Trophoblast cell (in vitro differentiated cells and primary cell): ENCODE measurements around the gene EVI5L.

Source experiments
- DNase-seq, 2 donors: peaks; one replicate each; pipeline ENCODE4 v3.0.0-alpha.2; 2016
- H2AFZ ChIP-seq: 2 replicates; pipeline ENCODE4 v1.6.1; 2013; ENCODE audit warnings: low read length, moderate library complexity, mild to moderate bottlenecking; ENCODE audit not compliant: insufficient read depth, poor library complexity
- H2AK5ac ChIP-seq: 2 replicates; pipeline ENCODE4 v1.6.1; 2013; ENCODE audit warnings: mild to moderate bottlenecking, low read length
- H2BK120ac ChIP-seq: 2 replicates; pipeline ENCODE4 v1.6.1; 2013; ENCODE audit warnings: low read length, mild to moderate bottlenecking, moderate library complexity; ENCODE audit not compliant: insufficient read depth, poor library complexity
- H2BK12ac ChIP-seq: 2 replicates; pipeline ENCODE4 v1.6.1; 2013; ENCODE audit warnings: mild to moderate bottlenecking, low read length, moderate library complexity
- H2BK5ac ChIP-seq: 2 replicates; pipeline ENCODE4 v1.6.1; 2013; ENCODE audit warnings: low read length, low read depth, moderate library complexity, mild to moderate bottlenecking; ENCODE audit not compliant: poor library complexity
- H3K14ac ChIP-seq: 2 replicates; pipeline ENCODE4 v1.6.1; 2013; ENCODE audit warnings: mild to moderate bottlenecking, low read length
- H3K18ac ChIP-seq: 2 replicates; pipeline ENCODE4 v1.6.1; 2013; ENCODE audit warnings: mild to moderate bottlenecking, low read length
- H3K23ac ChIP-seq: 2 replicates; pipeline ENCODE4 v1.6.1; 2013; ENCODE audit warnings: low read length
- H3K27ac ChIP-seq: 2 replicates; pipeline ENCODE4 v1.5.1; 2013; ENCODE audit warnings: low read depth, mild to moderate bottlenecking, inconsistent platforms, low read length, moderate library complexity
- H3K27me3 ChIP-seq: 2 replicates; pipeline ENCODE4 v1.6.1; 2013; ENCODE audit warnings: inconsistent platforms, mild to moderate bottlenecking, low read length, moderate library complexity; ENCODE audit not compliant: insufficient read depth
- H3K36me3 ChIP-seq, 2 experiments: 1 replicate in 1 of 2; 2 replicates in 1 of 2; pipeline ENCODE4 v1.6.1; 2013; ENCODE audit warnings: low read length in 2 of 2, mild to moderate bottlenecking in 2 of 2, moderate library complexity in 1 of 2; ENCODE audit not compliant: insufficient read depth in 2 of 2, control insufficient read depth in 1 of 2
- H3K4ac ChIP-seq: 2 replicates; pipeline ENCODE4 v1.6.1; 2013; ENCODE audit warnings: low read depth, mild to moderate bottlenecking, low read length, moderate library complexity
- H3K4me1 ChIP-seq, 2 experiments: 1 replicate in 1 of 2; 2 replicates in 1 of 2; pipeline ENCODE4 v1.6.1; 2013; ENCODE audit warnings: low read length in 2 of 2, mild to moderate bottlenecking in 2 of 2, moderate library complexity in 1 of 2; ENCODE audit not compliant: insufficient read depth in 2 of 2, control insufficient read depth in 1 of 2
- H3K4me2 ChIP-seq: 2 replicates; pipeline ENCODE4 v1.6.1; 2013; ENCODE audit warnings: inconsistent platforms, mild to moderate bottlenecking, low read length, moderate library complexity
- H3K4me3 ChIP-seq: 2 replicates; pipeline ENCODE4 v1.5.1; 2013; ENCODE audit warnings: mild to moderate bottlenecking, low read depth, low read length, inconsistent platforms
- H3K79me1 ChIP-seq: one replicate; pipeline ENCODE4 v1.6.1; 2013; ENCODE audit warnings: low read length
- H3K79me2 ChIP-seq: 2 replicates; pipeline ENCODE4 v1.6.1; 2013; ENCODE audit warnings: low read length, mild to moderate bottlenecking; ENCODE audit not compliant: control insufficient read depth, insufficient read depth, poor library complexity
- H3K9ac ChIP-seq: 2 replicates; pipeline ENCODE4 v1.6.1; 2013; ENCODE audit warnings: mild to moderate bottlenecking, low read length
- H3K9me3 ChIP-seq: 2 replicates; pipeline ENCODE4 v1.6.1; 2013; ENCODE audit warnings: low read depth, mild to moderate bottlenecking, control low read depth, inconsistent platforms, low read length; ENCODE audit not compliant: insufficient read depth
- H4K12ac ChIP-seq: 2 replicates; pipeline ENCODE4 v1.6.1; 2013; ENCODE audit warnings: low read depth, mild to moderate bottlenecking, low read length, moderate library complexity
- H4K8ac ChIP-seq: 2 replicates; pipeline ENCODE4 v1.6.1; 2013; ENCODE audit warnings: low read depth, mild to moderate bottlenecking, low read length, moderate library complexity
- H4K91ac ChIP-seq: one replicate; pipeline ENCODE4 v1.6.1; 2013; ENCODE audit warnings: low read depth, mild to moderate bottlenecking, low read length, moderate library complexity
- WGBS: extraction: QIAGEN DNeasy Blood & Tissue Kit; methylation state at CpG from one replicate; pipeline ENCODE4 v1.1.7; 2013; ENCODE audit warnings: missing lambda C conversion rate; ENCODE audit not compliant: insufficient read length, insufficient coverage; ENCODE audit errors: extremely low coverage; 5-methylcytosine and 5-hydroxymethylcytosine counted together

Gene EVI5L

GRCh38 chr19:7840629-7841028 lies 10.6 kb downstream of the EVI5L start:
- Histone ChIP-seq H3K14ac (no peak overlapping the region), H2AK5ac (no peak overlapping the region), H3K4me2 (no peak overlapping the region), H4K12ac (no peak overlapping the region), H3K4me1 (no peaks in the 10 kb centered on the region), H2BK120ac (no peak overlapping the region), H3K36me3 (no peaks in the 10 kb centered on the region), H3K4ac (no peak overlapping the region), H4K91ac (no peak overlapping the region), H2AFZ (no peak overlapping the region), H4K8ac (no peak overlapping the region), H2BK12ac (no peak overlapping the region), H3K79me2 (no peaks in the 10 kb centered on the region), H3K9me3 (peaks cover 9% of the 10 kb centered on the region), H3K27ac (no peak overlapping the region), H2BK5ac (no peak overlapping the region), H3K27me3 (no peaks in the 10 kb centered on the region), H3K9ac (no peak overlapping the region), H3K4me3 (no peak overlapping the region), H3K18ac (no peak overlapping the region), H3K23ac (no peak overlapping the region), H3K79me1 (no peaks in the 10 kb centered on the region)
- DNase-seq, result no peak
- WGBS, result no CpG with 5 or more reads among the region's 8 CpGs

GRCh38 chr19:7841751-7842660 lies 12.0 kb downstream of the EVI5L start:
- Histone ChIP-seq H4K8ac (no peak overlapping the region), H3K4ac (no peak overlapping the region), H2AK5ac (no peak overlapping the region), H3K4me3 (peak overlapping the region; percentile 30), H3K9ac (no peak overlapping the region), H4K12ac (no peak overlapping the region), H3K79me1 (no peaks in the 10 kb centered on the region), H2BK5ac (no peak overlapping the region), H3K79me2 (no peaks in the 10 kb centered on the region), H2AFZ (no peak overlapping the region), H3K23ac (peak overlapping the region; percentile 70), H2BK120ac (no peak overlapping the region), H4K91ac (no peak overlapping the region), H3K4me2 (no peak overlapping the region), H3K4me1 (no peaks in the 10 kb centered on the region), H3K36me3 (no peaks in the 10 kb centered on the region), H3K14ac (no peak overlapping the region), H3K27ac (no peak overlapping the region), H3K18ac (no peak overlapping the region), H2BK12ac (no peak overlapping the region), H3K27me3 (no peaks in the 10 kb centered on the region), H3K9me3 (peaks cover 9% of the 10 kb centered on the region)
- 100% methylated on average over 4 of the region's 11 CpGs for WGBS
- DNase-seq, result no peak

- Histone ChIP-seq H3K4me2 (no peak overlapping the region), H4K8ac (no peak overlapping the region), H3K4me3 (peak overlapping the region; percentile 30), H3K27me3 (no peaks in the 10 kb centered on the region), H2AFZ (no peak overlapping the region), H3K9ac (no peak overlapping the region), H2BK5ac (no peak overlapping the region), H2BK120ac (no peak overlapping the region), H3K36me3 (no peaks in the 10 kb centered on the region), H3K79me1 (no peaks in the 10 kb centered on the region), H2BK12ac (no peak overlapping the region), H3K14ac (no peak overlapping the region), H3K27ac (no peak overlapping the region), H3K79me2 (no peaks in the 10 kb centered on the region), H4K12ac (no peak overlapping the region), H3K4me1 (no peaks in the 10 kb centered on the region), H2AK5ac (no peak overlapping the region), H4K91ac (no peak overlapping the region), H3K9me3 (peaks cover 9% of the 10 kb centered on the region), H3K4ac (no peak overlapping the region), H3K18ac (no peak overlapping the region), H3K23ac (peak overlapping the region; percentile 13)
- WGBS, result 100% methylated on average over 1 of the region's 12 CpGs
- no peak for DNase-seq
Observed at GRCh38 chr19:7842661-7843294, 12.8 kb downstream of the EVI5L start.

DNA sequence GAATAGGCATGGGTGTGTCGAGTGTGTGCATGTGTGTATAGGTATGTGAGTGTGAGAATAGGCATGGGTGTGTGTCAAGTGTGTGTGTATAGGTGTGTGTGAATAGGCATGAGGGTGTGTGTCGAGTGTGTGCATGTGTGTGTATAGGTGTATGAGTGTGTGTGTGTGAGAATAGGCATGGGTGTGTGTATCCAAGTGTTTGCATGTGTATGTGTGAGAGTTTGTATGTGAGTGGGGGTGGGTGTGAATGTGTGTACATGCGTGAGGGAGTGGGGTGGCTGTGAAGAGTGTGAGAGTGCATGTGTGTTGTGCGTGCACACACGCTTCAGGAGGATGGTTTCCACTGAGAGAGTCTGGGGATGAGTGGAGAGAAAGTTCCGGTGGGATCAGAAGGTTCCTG lies 13.5 kb downstream of the EVI5L start:
- Histone ChIP-seq H3K27me3 (no peaks in the 10 kb centered on the region), H4K91ac (no peak overlapping the region), H3K4me2 (no peak overlapping the region), H2AFZ (no peak overlapping the region), H3K23ac (peak overlapping the region; percentile 13), H3K4me1 (no peaks in the 10 kb centered on the region), H3K18ac (no peak overlapping the region), H3K79me1 (no peaks in the 10 kb centered on the region), H3K14ac (no peak overlapping the region), H4K8ac (no peak overlapping the region), H3K27ac (no peak overlapping the region), H3K9ac (no peak overlapping the region), H3K4ac (no peak overlapping the region), H4K12ac (no peak overlapping the region), H2BK120ac (no peak overlapping the region), H3K9me3 (peaks cover 9% of the 10 kb centered on the region), H3K4me3 (peak overlapping the region; percentile 1), H3K79me2 (no peaks in the 10 kb centered on the region), H2BK12ac (no peak overlapping the region), H3K36me3 (no peaks in the 10 kb centered on the region), H2AK5ac (no peak overlapping the region), H2BK5ac (no peak overlapping the region)
- DNase-seq, result no peak
- no CpG with 5 or more reads among the region's 6 CpGs for WGBS
